Stimulated activated CD4-positive, alpha-beta T cell treated with anti-CD3 and anti-CD28 coated beads, Interleukin-4, amount 100 ng/mL, for 24 hours (primary cell): Measurements from ENCODE around the gene DDX31.

Experiments
- DNase-seq: peaks from one replicate; pipeline ENCODE4 v3.0.0-alpha.2; 2020

Gene DDX31

DNA sequence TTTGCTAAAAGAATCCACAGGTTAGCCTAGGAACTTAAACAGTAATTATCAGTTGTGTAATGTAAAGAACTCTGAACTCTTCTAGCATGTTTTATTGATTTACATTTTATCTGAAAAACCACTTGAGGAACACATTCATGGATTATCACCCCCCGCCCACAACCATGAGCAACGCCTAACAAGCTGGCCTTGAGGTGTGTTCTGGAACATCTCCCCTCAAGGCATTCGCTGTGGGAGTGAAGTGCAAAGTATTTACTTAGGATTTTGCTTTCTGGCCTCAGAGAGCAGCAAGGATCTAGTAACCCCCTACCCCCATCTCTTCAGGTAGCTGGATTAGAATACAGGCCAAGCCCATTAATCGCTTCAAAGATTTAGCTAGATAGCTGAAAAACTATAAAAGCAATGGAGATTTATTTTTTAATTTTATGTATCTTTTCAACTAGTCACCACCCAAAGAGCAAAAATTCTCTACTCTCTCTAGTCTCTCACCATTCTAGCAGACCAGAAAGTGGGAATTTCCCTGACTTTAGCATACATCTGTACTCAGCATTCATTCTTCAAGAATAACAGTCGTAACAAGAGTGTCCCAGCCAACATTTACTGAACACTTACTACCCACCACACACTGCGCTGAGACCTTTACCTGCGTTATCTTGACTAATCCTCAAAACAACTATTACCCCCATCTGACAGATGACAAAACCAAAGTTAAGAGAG, 37.2 kb downstream of the DDX31 start:
- DNase-seq, result no peak

DNA sequence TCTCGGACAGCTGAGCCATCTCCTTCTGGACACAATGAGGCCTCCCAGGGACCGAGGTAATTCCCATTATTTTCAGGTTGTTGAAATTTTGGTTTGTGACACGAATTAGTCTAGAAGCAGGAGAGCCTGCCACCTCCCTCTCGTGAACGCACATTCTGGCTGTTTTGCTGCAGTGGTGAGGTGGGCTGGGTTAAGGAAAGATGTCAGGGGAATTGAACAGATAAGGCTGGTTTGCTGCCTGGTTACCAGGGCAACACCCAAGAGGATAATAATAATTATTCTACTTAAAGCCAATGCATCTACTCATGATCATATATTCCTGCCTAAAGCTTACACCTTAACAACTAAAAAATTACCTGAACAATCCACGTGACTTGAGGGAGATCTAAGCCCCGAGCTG, 38.1 kb downstream of the DDX31 start:
- no peak for DNase-seq

DNA sequence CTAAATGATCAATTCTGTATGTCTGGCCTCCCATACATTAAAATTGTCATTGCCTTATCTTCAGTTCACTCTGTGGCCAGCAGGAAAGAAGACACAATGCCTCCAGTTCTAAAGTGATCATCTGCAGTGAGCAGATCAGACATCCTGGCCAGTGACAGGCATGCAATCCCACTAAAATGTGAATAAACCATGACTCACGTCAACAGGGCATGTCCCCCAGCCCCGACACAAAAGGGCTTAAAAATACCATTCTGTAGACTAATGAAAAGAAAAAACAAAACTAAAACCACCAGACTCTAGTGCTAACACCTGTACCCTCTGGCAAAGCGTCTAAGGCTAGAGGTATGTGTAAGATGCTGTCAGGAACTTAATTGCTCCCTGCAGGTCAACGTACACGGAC, 38.5 kb downstream of the DDX31 start:
- no peak for DNase-seq

DNA sequence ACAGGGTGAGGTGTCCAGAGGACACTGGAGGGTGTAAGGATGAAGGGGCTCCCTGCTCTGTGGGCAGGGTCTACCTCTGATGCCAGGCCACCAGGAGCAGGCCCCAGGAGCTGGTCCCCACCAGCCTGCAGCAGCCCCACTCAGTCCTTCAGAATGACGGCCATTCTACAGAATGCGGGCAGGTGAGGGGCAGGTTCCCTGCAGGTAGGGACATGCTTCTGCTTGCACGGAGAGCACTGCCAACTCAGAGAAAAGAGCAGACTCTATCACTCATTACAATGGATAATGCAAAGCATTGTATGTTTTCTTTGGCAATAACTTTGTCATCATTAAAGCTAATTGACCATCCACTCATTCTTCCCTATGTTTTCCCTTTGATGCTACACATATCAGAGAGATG, 39.0 kb downstream of the DDX31 start:
- DNase-seq, result no peak

DNA sequence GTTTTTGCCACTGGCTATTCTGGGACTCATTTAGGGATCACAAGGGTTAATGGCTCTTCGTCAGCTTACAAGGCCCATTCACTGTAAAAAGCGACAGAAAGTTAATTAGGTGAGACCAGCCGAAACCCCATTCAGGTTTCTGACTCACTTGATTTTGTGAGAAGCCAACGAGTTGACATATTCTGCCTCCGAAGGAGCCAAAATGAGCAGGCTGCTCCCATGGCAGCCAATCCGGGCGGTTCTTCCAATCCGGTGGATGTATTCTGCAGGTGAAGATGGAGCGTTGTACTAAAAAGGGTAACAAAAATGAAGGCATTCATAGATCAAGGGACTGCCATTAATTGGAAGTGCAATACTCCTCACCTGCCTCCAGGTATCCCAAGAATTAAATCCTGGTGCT, 39.7 kb downstream of the DDX31 start:
- DNase-seq, result no peak

DNA sequence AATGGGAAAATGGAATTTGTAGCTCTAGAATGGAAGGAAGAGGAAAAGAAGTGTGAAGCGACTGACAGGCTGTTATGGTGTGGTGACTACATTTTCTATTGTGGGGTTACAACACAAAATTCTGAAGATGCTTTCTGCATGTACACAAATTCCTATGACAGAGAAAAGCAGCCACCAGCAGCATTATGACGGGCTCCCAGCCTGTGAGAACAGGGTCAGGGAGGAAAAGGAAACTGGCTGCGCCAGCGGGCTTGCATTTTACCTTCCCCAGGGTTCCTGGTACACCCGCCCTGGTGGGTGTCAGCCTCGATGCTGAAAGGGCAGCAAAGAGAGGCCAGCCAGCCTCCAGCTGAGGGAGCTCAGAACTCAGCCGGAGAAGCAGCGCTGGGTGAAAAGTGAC, 41.0 kb downstream of the DDX31 start:
- no peak for DNase-seq

DNA sequence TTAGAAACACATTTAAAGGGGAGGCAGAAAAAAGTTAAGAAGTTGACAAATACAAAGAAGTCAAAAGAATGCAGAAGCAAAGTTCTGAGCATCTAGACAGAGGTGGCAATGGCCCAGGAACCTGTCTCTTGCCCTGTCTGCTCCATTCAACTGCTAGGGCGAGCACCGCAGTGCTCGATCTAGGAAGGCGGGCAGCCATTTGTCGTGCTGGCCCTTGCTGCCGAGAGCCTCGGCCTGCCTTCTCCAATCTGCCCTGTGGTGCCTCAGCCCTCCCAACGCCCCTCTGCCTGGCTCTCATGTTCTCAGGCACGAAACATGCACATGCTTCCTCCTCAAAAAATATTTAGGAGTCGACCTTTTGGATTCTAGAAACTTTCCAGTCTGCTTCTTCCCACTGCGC, 42.2 kb downstream of the DDX31 start:
- no peak for DNase-seq

DNA sequence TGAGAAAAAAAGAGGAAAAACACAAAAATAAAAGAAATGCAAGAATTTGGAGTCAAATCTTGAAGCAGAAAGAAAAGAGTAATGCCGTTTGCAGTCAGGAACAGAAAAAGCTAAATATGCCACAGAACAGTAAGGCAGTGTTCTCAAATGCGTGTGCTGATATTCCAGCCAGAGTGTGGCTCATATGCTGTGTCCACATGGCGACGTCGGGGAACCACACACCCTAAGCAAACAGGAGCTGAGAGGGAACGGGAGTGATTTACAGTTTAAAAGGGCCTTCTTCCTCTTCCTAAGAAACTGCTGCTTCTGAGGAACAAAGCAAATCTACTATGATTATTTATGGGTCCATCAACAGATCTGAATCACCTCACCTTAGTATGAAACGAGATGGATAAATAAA, 42.7 kb downstream of the DDX31 start:
- DNase-seq, result no peak

DNA sequence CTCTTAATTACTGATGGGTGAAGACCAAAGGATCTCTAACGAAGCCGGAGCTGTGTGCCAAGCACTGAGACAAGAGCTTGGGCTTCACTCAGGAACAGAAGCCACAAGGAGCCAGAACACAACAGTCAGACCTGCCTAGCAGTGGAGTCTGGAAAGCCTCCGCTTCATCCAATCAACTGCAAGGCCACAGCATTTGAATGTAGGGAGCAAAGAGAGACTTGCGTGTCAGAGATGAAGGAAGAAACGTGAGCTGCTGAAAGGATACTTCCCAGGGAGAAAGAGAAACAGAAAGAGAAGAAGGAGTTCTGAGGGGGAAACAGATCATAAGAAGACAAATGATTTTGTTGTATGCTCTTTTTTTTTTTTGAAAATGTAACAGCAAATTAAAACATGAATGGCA, 43.5 kb downstream of the DDX31 start:
- DNase-seq, result no peak

DNA sequence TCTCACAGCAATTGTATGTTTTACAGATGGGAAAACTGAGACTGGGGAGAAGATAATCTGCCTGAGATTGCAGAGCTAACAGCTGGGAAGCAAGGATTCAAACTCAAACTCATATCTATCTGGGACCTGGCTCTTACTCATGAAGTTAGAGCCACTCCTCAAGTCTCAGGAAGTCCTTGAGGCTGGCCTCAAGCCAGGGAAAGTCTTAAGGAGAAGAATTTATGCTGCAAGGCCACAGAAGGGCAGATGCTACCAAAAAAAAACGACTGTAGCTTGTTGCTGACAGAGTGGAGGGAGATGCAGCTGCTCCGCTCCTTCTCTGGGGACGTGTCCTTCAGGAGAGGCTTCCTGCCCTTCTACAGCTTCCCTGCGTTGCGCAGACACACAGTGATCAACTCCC, 47.6 kb downstream of the DDX31 start:
- DNase-seq, result no peak

DNA sequence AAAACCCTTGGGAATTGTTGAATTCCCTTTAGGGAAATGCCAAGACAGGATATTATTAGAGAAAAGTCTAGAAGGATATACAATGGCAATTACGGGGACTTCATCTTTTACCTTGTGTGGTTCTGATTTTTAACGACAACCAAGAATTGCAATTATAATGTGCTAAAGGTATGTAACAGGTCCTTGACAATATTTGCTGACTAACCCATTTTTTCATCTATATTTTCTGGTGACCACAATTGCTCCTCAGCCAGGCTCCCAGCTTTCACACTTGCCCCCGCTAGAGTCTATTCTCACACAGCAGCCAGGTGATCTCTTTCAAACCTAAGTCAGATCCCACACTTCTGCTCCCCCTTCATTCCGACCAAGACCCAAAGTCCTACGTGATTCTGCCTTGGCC, 53.1 kb downstream of the DDX31 start:
- no peak for DNase-seq

DNA sequence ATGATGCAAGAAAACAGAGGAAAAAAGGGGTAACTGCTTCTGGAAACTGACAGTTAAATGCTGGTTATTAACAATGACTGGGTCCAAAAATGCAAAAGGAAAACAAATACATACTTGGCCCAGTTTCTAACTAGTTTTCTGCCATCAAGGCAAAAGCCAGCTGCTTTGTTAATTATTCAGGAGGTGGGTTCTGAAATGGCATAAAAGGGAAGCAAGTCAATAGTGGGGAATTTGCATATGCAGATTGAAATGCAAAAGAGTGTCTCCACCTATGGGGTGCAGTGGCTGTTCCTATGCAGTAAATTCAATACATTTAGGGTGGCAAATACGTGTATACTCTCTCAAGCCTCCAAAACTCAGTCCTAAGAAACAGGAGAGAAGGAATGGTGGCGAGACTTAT, 54.0 kb downstream of the DDX31 start:
- no peak for DNase-seq

DNA sequence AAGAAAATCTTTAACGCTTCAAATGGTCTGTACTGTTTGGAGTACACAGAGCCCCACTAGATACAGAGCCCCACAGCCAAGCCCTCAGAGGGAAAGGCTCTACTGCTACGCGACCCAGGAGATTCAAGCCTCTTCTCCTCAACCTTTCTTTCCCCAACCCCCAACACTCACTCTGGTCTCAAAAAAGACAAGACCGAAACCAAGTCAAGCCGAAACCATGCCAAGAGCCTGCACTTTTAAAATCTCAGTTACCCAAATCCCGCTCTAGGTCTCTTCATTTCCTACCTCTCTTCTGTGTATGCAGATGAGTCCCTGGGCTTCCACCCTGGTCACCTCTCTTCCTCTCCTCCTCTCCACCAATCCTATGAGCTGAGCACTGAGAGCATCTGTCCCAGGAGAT, 55.5 kb downstream of the DDX31 start:
- DNase-seq, result no peak

DNA sequence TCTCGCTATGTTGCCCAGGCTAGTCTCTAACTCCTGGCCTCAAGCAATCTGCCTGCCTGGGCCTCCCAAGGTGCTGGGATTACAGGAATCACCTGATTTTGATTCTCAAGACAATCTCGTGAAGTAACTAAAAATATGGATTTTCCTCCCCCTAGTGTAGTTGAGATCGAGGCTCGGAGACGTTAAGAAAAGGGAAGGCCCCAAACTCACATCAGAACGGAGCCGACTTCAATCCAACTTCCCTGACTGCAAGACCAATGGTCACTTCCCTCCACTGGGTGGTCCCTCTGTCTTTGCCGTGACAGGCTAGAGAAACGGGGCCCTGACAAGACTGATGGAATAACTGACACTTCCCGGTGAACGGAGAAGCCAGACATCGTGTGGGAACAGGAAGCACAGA, 59.1 kb downstream of the DDX31 start:
- no peak for DNase-seq

DNA sequence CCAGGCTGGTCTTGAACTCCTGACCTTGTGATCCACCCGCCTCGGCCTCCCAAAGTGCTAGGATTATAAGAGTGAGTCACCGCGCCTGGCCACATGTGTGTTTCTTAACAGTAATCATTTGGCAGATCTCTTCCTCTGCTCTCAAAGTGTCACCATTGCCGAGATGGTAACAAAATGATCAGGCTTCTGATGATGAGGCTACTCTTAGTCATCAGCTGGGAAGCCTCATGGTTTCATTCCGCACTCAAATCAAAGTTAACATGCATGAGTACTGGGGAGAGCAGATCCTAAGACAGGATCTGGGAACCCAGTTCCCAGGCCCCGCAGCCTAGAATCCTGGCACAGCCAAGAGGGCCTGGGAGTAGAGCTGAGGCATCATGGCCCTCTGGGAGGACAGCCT, 60.0 kb downstream of the DDX31 start:
- DNase-seq, result no peak

DNA sequence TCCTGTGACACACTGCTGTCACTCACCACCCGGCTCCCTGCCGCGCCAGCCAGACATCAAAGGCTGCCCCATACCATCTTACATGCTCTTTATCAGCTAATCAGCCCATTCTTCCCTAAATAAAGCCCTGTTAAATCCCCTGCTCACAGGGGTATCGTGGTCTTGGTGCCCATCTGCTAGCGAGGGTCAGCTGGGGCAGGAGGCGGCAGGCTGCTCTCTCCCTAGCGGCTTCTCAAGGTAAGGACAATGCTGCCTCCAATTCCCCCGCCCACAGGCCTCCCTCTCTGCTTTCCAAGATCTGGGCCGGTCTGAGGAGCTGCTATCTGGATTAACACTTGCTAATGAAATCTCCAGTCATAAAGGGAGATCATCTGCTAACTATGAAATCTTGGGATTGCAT, 60.6 kb downstream of the DDX31 start:
- DNase-seq, result no peak

DNA sequence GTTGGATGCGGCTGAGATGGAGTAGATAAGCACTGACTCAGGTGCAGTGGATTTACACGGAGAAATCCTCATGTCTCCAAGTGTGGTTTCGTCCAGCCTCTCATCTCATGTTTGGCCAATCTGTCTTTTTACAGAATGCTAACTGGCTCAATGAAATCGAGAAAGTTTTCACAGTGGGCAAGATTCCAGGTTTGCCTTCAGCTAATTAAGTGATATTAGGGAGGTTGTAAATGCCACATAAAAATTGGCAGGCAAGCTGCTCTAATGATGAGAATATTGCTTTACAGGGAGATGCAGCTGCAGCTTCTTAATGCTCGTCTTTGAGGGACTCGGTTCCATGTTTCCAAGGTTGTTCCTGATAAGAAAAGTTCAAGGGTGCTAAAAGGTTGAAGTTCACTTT, 63.7 kb downstream of the DDX31 start:
- no peak for DNase-seq

DNA sequence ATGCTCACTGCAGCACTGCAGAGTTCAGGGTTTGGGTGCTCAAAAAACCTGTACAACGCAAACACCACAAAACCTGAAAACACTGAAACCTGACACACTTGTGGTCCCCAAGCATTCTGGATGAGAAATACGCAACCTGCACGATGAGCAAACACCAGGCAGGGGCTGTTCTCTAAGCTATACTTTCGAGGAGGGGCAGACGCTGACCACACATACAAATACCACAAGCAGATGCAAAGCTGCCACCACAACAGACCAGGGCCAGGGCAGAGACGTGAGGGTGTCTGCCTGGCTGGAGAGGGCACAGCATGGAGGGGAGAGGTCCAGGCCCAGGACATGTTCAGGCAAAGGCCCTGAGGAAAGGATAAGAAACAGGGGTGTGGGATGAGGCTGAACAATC, 64.4 kb downstream of the DDX31 start:
- DNase-seq, result no peak

DNA sequence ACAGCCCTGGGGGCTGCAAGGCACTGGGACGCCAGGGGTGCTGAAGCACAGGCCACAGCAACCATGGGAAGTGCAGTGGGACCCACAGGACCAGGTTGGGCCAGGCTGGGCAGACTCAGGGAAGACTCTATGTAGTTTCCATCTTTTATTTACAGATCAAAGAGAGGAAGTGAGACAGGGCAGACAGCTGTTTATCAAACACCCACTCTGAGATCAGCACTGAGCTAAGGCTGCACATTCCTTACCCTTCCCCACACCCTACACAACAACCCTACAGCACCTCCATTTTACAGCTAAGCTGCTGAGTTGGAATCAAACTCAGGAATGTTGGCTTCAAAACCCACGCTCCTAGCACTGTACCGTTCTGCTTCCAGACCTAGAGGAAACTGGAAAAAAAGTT, 67.6 kb downstream of the DDX31 start:
- DNase-seq, result no peak

DNA sequence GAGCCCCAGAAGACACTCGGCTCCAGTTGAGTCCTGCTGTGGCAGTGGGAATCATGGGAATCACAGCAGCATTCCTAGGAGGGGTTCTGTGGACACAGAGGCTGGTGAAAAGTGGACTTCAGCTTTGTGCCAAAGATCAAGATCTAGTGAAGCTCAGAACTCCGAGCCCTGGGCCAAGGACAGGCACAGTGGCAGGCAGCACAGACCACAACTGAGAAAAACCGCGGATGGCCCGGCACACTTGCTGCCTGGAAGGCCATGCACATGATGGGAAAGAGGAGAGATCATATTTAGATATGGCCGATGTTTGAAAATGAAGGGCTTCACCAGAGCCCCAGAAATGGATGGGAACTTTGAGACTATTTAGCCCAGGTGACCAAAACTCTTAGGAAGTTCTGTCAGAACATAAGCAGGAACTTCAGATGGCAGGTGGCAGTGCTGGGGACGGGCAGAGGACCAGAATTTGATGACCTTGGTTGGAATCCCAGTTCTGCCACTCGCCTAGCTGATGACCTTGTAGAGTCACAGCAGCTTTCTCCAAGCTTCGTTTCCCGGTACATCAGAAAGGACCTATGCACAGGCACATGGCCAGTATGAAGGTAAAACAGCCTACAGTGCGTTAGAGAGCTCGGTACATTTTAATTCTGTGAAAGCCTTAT, 69.3 kb downstream of the DDX31 start:
- no peak for DNase-seq

DNA sequence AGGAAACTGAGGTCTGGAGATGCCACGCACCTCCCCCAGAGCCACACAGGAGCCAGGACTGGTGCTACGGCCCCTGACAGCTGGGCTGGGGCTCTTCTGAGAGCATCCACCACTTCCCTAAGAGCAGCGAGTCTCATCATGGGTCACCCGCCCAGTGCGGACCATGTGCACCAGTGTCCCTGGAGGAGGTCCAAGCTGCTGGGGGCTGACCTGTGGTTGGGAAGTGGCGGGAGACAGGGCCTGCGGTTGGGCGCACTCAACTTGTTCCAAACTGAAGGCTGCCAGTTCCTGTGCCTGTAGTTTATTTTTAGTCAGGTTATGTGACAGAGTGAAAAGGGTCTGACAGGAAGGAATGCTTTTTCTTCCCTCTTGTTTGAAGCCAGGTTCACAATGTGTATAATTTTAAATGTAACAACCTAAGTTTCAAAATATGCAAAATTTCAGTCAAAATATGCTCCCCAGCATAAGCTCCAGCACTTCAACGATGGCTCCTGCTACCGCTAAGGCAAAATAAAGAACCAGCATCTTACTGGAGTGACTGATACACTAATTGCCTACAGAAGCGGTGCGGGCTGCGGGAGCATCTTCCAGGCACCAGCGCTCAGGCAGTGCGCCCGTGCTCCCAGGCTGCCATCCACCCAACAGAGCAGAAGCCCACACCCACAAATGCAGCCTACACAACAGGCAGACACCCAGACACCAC, 72.6 kb downstream of the DDX31 start:
- DNase-seq, result no peak

DNA sequence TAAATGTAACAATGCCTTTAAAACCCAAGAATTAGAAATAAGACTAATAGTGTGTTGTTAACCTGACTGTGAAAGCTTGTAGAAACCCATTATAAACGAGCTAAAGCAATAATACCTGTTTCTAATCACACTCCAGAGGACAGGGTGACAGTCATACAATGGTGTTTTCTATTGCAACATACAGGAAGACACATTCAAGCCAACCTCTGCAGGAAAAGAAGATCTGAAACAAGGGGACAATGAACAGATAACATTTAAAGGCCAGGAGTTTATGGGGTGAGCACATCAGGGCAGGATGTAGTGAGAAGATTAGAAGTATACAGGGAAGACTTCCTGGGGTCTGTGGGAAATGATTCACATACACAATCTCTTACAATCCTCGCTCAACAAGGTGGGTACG, 73.6 kb downstream of the DDX31 start:
- DNase-seq, result no peak

DNA sequence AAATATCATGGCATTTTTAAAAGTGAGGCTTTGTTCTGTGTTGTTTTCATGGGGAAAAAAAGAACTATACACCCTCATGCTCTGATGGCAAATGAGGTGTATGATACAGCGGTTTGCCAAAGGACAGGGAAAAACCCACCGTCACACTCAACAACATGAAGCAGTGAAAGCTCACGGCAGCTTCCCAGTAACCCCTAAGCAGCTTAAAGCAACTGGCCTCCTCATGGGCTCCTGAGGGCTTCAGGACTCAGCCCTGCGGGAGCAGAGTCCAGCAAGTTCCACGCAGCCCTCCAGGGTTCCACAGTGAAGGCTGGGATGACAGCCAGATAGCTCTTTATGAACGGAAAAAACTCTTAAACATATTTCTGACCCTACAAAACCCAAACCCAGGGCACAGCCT, 74.5 kb downstream of the DDX31 start:
- DNase-seq, result no peak

DNA sequence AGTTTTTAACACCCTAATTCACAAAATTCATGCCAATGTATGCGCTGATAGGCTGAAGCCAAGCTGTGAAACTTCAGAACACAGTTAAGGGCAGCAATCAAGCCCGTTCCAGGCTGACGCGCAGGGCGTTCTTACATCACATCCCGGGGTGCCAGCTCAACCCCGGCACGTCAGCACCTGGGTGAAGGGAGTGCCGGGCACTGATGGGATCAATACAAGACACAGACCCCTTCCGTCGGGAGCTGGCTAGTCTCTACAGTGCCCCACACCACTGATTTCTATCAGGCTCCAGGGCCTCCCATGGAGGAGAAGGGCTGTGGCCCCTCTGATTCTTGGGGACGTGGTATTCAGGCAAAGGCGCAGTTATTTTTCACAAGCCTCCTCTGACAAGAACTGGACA, 75.4 kb downstream of the DDX31 start:
- no peak for DNase-seq

DNA sequence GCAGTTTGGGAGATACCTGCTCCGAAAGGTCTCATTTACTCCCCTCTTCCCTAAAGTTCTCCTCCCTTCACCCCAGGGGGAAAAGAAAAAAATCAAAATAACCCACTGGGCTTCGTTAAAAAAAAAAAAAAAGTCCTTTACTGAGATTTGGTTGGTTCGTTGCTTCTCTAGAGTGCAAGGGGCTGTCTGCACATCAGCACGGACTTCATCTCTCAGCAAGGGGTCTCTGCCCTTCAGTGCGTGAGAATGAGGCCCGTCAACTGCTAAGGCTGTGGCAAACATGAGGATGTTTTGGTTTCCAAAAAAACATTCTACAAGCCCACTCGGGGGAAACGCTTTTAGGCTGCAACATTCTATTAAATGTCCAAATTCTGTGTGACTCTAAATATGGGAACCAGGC, 77.3 kb downstream of the DDX31 start:
- no peak for DNase-seq
